Thyroid gland (tissue), 4 donors: ENCODE results near the gene PCDHB16.
"Not testable (repeated sequence)": the region's sequence is repeated elsewhere in the genome, so short reads cannot be mapped to it uniquely, and the experiment has no call there.

Source experiments
- POLR2A ChIP-seq, 2 donors: fragments of 450-650 bp; IDR thresholded peaks; one replicate each; pipeline ENCODE4 v1.6.1; 2017; ENCODE audit warnings: antibody characterized with exemption in 2 of 2, mild to moderate bottlenecking in 2 of 2, moderate library complexity in 1 of 2
- TF ChIP-seq, protein P1 (sequence below), 6 experiments: fragments of 200-600 bp in 3 of 6; fragments of 450-650 bp in 3 of 6; sonication (generic) in 3 of 6; IDR thresholded peaks; one replicate each; pipeline ENCODE4 v1.5.1; 2016 to 2019; ENCODE audit warnings: antibody characterized with exemption in 6 of 6, mild to moderate bottlenecking in 2 of 6, inconsistent platforms in 1 of 6, moderate library complexity in 1 of 6

DNA sequence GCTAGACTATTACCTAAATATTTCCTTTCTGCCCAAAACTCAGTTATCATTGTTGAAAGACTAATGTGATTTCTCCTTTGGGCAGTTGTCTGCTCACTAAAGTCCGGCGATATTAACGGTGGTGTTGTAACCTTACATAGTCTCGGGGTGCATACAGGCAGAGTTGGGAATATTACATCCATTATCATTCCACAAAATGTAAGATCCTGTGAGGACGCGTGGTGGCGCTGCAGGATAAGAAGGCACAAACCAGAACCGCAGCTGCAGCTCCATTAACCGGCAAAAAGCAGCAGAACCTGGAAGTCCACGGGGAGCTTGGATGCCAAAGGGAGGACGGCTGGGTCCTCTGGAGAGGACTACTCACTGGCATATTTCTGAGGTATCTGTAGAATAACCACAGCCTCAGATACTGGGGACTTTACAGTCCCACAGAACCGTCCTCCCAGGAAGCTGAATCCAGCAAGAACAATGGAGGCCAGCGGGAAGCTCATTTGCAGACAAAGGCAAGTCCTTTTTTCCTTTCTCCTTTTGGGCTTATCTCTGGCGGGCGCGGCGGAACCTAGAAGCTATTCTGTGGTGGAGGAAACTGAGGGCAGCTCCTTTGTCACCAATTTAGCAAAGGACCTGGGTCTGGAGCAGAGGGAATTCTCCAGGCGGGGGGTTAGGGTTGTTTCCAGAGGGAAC lies 31.6 kb downstream of the PCDHB16 start, which contains the start of gene PCDHB13:
- TF ChIP-seq, protein P1, sequence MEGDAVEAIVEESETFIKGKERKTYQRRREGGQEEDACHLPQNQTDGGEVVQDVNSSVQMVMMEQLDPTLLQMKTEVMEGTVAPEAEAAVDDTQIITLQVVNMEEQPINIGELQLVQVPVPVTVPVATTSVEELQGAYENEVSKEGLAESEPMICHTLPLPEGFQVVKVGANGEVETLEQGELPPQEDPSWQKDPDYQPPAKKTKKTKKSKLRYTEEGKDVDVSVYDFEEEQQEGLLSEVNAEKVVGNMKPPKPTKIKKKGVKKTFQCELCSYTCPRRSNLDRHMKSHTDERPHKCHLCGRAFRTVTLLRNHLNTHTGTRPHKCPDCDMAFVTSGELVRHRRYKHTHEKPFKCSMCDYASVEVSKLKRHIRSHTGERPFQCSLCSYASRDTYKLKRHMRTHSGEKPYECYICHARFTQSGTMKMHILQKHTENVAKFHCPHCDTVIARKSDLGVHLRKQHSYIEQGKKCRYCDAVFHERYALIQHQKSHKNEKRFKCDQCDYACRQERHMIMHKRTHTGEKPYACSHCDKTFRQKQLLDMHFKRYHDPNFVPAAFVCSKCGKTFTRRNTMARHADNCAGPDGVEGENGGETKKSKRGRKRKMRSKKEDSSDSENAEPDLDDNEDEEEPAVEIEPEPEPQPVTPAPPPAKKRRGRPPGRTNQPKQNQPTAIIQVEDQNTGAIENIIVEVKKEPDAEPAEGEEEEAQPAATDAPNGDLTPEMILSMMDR (IDR thresholded peaks at IDR 0.05), result peak in 3 of 6 experiments; percentile 35 to 43 (median 40)
- TF ChIP-seq POLR2A (IDR thresholded peaks at IDR 0.05), result not testable (repeated sequence)
